Uterus (tissue), 4 donors: Measurements from ENCODE around the gene SOHLH1. TPM values are rescaled to one million over a fixed set of nuclear protein-coding genes. Genes with fewer than 3 reads are reported as not detected.

Experiments used
- DNase-seq, 2 donors: peaks; one replicate each; pipeline ENCODE4 v3.0.0-alpha.2; 2019 to 2020
- H3K27ac ChIP-seq, 2 donors: fragments of 200-600 bp; sonication (generic); 1 replicate in 1 of 2; 2 replicates in 1 of 2; pipeline ENCODE4 v1.5.1; 2016 to 2018
- H3K27me3 ChIP-seq, 2 donors: fragments of 200-600 bp; sonication (generic); one replicate each; pipeline ENCODE4 v1.5.1; 2018 to 2019; ENCODE audit warnings: control low read depth in 1 of 2
- H3K36me3 ChIP-seq, 2 donors: fragments of 200-600 bp; sonication (generic); one replicate each; pipeline ENCODE4 v1.5.1; 2019; ENCODE audit warnings: control low read depth in 1 of 2
- H3K4me1 ChIP-seq, 2 donors: fragments of 200-600 bp; sonication (generic); one replicate each; pipeline ENCODE4 v1.5.1; 2018 to 2019; ENCODE audit warnings: control low read depth in 1 of 2
- H3K4me3 ChIP-seq, 2 donors: fragments of 200-600 bp; sonication (generic); 1 replicate in 1 of 2; 2 replicates in 1 of 2; pipeline ENCODE4 v1.5.1; 2018 to 2019; ENCODE audit warnings: mild to moderate bottlenecking in 1 of 2
- H3K9me3 ChIP-seq, 2 donors: fragments of 200-600 bp; sonication (generic); one replicate each; pipeline ENCODE4 v1.5.1; 2019; ENCODE audit warnings: control low read depth in 1 of 2
- POLR2A ChIP-seq, 2 donors: fragments of 450-650 bp; IDR thresholded peaks; one replicate each; pipeline ENCODE4 v1.6.1; 2016; ENCODE audit warnings: antibody characterized with exemption in 2 of 2, mild to moderate bottlenecking in 1 of 2, moderate library complexity in 1 of 2
- intact Hi-C: fragments of 100-400 bp; cut with DNase I; formaldehyde crosslinking; loops from one replicate; pipeline ENCODE4 v1.15.1; 2023; ENCODE audit warnings: low total_unique reads
- total RNA-seq, 4 donors: library from RNA; depleted of rRNA in 3 of 4; stranded (reverse); fragments of >200 nt in 3 of 4; gene quantifications; one replicate each; pipeline versions ENCODE4 v1.1.0 to v1.2.4, GENCODE V29; 2014 to 2023
- TF ChIP-seq, protein P1 (sequence below), 4 experiments: fragments of 200-600 bp in 2 of 4; fragments of 450-650 bp in 2 of 4; sonication (generic) in 2 of 4; IDR thresholded peaks; one replicate each; pipeline ENCODE4 v1.5.1; 2016 to 2019; ENCODE audit warnings: antibody characterized with exemption in 4 of 4, mild to moderate bottlenecking in 2 of 4, moderate library complexity in 1 of 4
- donor health status: DM: yes; HTN: yes; CAD: no.

SOHLH1 gene
- total RNA-seq, 4 donors from 2014 or later, result not detected

DNA sequence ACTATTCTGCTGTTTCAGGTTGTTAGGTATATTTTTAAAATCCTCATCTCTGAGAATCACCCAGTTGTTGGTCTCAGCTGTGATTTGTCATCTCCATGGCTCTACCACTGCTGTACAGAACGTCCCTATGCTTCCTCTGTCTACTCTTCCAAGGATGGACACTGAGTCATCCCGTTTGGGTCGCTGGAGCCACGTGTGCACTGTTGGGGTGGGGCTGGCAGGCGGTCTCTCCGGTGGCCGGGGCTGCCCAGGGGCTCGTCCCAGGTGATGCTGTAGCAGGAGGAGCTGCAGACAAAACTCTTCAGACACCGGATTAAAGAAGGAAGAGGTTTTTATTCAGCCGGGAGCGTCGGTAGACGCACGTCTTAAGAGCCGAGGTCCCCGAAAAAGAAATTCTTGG is 19.2 kb downstream of the SOHLH1 start:
- H3K9me3 ChIP-seq, result no peaks in the 10 kb centered on the region

DNA sequence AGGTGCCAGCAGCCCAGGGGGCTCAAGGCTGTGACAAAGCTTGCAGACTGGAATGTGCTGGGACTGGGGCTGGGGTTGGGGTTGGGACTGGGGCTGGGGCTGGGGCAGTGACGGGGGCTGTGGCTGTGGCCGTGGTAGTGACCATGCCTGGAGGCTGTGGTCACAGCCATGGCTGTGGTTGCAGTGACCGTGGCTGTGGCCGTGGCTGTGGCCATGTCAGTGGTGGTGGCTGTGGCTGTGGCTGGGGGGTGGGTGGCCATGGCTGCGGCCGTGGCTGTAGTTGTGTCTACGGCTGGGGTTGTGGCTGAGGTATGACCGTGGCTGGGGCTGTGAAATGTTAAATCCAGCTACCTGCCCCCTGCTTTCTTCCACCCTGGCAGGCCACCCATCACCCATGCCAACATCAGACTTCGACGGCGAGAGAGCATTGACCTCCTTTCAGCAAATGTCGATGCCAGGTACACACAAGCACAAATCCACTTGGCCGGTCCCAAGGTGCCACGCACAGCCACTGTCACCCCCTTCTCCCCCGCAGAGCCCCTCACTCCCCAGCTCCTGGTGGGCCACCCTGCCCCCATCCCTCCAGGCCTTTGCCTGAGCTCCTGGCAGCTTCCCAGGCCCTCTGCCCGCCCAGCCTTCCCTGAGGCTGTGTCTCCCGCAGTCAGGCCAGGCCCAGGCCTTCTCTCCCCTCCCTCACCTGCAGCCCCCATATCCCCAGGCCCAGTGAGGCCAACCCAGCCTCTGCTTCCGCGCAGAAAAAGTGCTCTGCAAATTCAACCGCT is 20.9 kb downstream of the SOHLH1 start:
- no peaks in the 10 kb centered on the region for H3K36me3 ChIP-seq
- no peak overlapping the region for H3K27ac ChIP-seq
- DNase-seq, result no peak
- H3K4me3 ChIP-seq, result no peak overlapping the region
- H3K9me3 ChIP-seq, result no peaks in the 10 kb centered on the region
- TF ChIP-seq, protein P1, sequence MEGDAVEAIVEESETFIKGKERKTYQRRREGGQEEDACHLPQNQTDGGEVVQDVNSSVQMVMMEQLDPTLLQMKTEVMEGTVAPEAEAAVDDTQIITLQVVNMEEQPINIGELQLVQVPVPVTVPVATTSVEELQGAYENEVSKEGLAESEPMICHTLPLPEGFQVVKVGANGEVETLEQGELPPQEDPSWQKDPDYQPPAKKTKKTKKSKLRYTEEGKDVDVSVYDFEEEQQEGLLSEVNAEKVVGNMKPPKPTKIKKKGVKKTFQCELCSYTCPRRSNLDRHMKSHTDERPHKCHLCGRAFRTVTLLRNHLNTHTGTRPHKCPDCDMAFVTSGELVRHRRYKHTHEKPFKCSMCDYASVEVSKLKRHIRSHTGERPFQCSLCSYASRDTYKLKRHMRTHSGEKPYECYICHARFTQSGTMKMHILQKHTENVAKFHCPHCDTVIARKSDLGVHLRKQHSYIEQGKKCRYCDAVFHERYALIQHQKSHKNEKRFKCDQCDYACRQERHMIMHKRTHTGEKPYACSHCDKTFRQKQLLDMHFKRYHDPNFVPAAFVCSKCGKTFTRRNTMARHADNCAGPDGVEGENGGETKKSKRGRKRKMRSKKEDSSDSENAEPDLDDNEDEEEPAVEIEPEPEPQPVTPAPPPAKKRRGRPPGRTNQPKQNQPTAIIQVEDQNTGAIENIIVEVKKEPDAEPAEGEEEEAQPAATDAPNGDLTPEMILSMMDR (IDR thresholded peaks at IDR 0.05), result no peak
- TF ChIP-seq POLR2A (IDR thresholded peaks at IDR 0.05), result no peak
- no peaks in the 10 kb centered on the region for H3K27me3 ChIP-seq
- intact Hi-C loops, result no loop called here
- no peaks in the 10 kb centered on the region for H3K4me1 ChIP-seq

More for the DNA sequence above, 19.2 kb downstream of the SOHLH1 start:
- TF ChIP-seq, protein P1 (IDR thresholded peaks at IDR 0.05), result no peak
- TF ChIP-seq POLR2A (IDR thresholded peaks at IDR 0.05), result no peak
- Histone ChIP-seq H3K27me3 (no peaks in the 10 kb centered on the region), H3K27ac (no peak overlapping the region), H3K4me3 (no peak overlapping the region), H3K4me1 (no peaks in the 10 kb centered on the region), H3K36me3 (no peaks in the 10 kb centered on the region)
- DNase-seq, result no peak
- intact Hi-C loops, result no loop called here

DNA sequence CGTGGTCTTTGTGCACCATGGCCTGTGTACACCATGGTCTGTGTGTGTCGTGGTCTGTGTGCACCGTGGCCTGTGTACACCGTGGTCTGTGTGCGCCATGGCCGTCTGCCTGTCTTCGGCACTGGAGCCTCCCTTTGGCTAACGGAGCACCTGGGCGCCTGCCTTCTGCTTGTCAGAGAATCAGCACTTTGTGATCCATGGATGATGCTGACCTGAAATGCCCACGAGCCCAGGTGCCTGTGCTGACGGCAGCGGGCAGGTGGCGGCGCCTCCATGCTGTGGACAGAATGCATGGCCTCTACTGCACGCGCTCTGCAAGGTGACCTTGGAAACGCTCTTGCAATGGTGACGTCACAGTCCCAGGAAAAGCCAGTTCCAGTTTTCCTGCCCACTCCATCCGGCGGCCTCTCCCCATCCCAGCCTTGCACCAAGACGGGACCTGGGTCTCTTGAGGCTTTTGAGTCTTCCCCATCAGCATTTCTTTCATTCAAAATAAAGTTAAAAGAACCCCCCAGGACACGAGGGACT is 21.6 kb downstream of the SOHLH1 start:
- no peaks in the 10 kb centered on the region for H3K36me3 ChIP-seq
- TF ChIP-seq, protein P1 (IDR thresholded peaks at IDR 0.05), result no peak
- no peak for TF ChIP-seq POLR2A (IDR thresholded peaks at IDR 0.05)
- H3K4me3 ChIP-seq, result no peak overlapping the region
- H3K4me1 ChIP-seq, result no peaks in the 10 kb centered on the region
- DNase-seq, result no peak
- intact Hi-C loops, result no loop called here
- no peak overlapping the region for H3K27ac ChIP-seq
- no peaks in the 10 kb centered on the region for H3K27me3 ChIP-seq
- no peaks in the 10 kb centered on the region for H3K9me3 ChIP-seq

DNA sequence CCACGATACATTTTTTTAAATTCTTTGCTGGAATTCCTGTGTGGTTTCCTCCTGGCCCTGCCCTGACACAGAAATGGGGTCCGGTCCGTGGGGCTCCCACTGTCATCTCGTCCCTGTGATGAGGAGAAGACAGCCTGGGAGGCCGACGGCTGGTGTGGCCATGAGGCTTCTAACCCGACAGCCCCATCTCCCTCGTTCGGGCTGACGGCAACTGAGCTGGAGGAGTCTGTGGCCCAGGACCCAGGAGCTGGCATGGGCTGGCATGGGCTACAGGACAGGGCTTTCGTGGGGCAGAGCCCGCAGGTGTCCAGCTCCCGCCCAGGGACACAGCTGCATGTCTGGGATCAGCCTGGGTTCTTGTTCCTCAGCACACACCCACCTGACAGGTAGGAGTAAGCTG is 22.4 kb downstream of the SOHLH1 start:
- TF ChIP-seq, protein P1 (IDR thresholded peaks at IDR 0.05), result no peak
- no peak for TF ChIP-seq POLR2A (IDR thresholded peaks at IDR 0.05)
- no peak for DNase-seq
- no peaks in the 10 kb centered on the region for H3K27me3 ChIP-seq
- no peaks in the 10 kb centered on the region for H3K9me3 ChIP-seq
- no peaks in the 10 kb centered on the region for H3K4me1 ChIP-seq
- intact Hi-C loops, result no loop called here
- H3K4me3 ChIP-seq, result no peak overlapping the region
- no peak overlapping the region for H3K27ac ChIP-seq
- no peaks in the 10 kb centered on the region for H3K36me3 ChIP-seq

DNA sequence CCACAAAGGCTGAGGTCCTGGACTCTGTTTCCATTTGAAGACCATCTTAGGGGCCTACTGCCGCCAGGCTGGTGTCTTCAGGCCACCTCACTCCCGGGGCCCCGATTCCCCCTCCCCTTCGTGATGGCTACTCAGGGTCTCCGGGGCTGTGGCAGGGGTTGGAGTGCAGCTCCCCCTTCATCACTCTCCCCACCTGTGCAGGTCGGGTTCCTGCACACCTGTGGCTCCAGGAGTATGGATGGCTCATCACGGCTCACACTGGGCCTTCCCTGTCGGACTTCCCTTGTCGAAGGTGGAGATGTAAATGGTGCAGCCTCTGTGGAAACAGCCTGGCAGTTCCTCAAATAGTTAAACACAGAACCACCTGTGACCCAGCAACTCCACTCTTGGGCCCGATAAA is 24.3 kb downstream of the SOHLH1 start:
- DNase-seq, result no peak
- no peaks in the 10 kb centered on the region for H3K36me3 ChIP-seq
- intact Hi-C loops, result no loop called here
- TF ChIP-seq, protein P1 (IDR thresholded peaks at IDR 0.05), result no peak
- TF ChIP-seq POLR2A (IDR thresholded peaks at IDR 0.05), result no peak
- H3K27ac ChIP-seq, result no peak overlapping the region
- H3K4me3 ChIP-seq, result no peak overlapping the region
- no peaks in the 10 kb centered on the region for H3K9me3 ChIP-seq
- no peaks in the 10 kb centered on the region for H3K4me1 ChIP-seq
- no peaks in the 10 kb centered on the region for H3K27me3 ChIP-seq
